SK-N-MC (cell line): ENCODE data around the gene PPP3R2.
"Not testable (repeated sequence)": the region's sequence is repeated elsewhere in the genome, so short reads cannot be mapped to it uniquely, and the experiment has no call there.

Source experiments
- EZH2 ChIP-seq: fragments of 200-600 bp; sonication (generic); IDR thresholded peaks from one replicate; pipeline ENCODE4 v1.6.1; 2017; ENCODE audit warnings: antibody characterized with exemption
- POLR2AphosphoS5 ChIP-seq: IDR thresholded peaks from 2 replicates; pipeline ENCODE4 v1.6.1; 2012; ENCODE audit warnings: mild to moderate bottlenecking, low read depth, low read length, borderline replicate concordance

GRCh38 chr9:101590074-101590473 lies 4.7 kb downstream of the PPP3R2 start:
- not testable (repeated sequence) for TF ChIP-seq POLR2AphosphoS5, EZH2
